ENCODE data around the gene MACROD2.

The MACROD2 gene

DNA sequence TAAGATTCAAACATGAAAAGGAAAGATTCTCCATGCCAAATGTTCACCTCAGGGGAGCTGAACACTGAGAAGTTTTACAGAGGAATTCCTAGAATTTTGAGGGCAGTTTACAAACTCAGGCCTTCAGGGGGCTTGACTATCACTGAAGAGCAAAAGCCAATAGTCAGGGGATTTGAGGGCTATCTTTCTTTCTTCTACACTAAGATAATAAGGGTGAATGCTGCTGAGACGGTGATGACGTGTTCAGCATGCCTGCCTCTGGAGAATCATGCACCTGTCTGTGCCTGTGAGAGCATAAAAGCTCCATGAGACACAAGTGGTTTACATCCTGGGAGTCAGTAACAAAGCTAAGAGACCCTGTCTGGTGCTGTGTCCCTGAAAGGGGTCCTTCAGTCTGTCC lies 1492.4 kb downstream of the MACROD2 start (continued):
- TF ChIP-seq, protein P1, sequence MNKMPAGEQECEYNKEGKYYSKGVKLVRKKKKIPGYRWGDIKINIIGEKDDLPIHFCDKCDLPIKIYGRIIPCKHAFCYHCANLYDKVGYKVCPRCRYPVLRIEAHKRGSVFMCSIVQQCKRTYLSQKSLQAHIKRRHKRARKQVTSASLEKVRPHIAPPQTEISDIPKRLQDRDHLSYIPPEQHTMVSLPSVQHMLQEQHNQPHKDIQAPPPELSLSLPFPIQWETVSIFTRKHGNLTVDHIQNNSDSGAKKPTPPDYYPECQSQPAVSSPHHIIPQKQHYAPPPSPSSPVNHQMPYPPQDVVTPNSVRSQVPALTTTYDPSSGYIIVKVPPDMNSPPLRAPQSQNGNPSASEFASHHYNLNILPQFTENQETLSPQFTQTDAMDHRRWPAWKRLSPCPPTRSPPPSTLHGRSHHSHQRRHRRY (tag by site-specific recombination; IDR thresholded peaks at IDR 0.05) = no peak
- TF ChIP-seq GLI2 (tag by site-specific recombination; IDR thresholded peaks at IDR 0.05; ENCODE audit: borderline replicate concordance, low read depth) (no peak), ZNF571 (tag by site-specific recombination; IDR thresholded peaks at IDR 0.05) (no peak)

DNA sequence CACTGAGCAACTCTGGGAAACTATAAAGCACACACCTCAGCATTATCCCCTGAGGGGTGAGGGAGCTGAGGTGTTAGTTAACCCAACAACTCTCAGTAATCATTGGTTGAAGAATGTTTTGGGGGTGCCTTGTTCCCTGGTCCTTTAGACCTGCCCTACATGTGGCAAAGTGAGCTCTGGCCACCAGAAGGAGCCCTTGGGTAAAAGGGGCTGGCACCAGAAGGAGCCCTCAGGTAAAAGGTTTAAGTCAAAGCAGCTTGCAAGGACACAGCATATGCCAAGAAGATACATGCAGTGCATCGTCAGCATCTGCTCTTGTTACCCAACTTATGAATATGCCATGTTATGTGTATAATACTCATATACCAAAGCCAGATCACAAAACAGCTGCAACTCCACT lies 1496.3 kb downstream of the MACROD2 start:
- ChIA-PET CTCF (interaction anchor here (0.6 to 1.2 kb wide), 3 partner anchors 18 to 425 kb away, joined by 3 read pairs; no protein-coding TSS in a partner anchor), POLR2A (no interaction called here)
- Histone ChIP-seq H3K4me3 (ENCODE audit: low read depth, low read length) (no peak overlapping the region), H3K9me3 (ENCODE audit: control insufficient read depth, insufficient read depth, low read depth, low read length) (no peaks in the 10 kb centered on the region), H3K36me3 (ENCODE audit: control insufficient read depth in 2 of 2, insufficient read depth in 1 of 2, low read length in 2 of 2) (no peaks in the 10 kb centered on the region), H3K4me1 (ENCODE audit: control insufficient read depth, insufficient read depth, low read length) (no peaks in the 10 kb centered on the region), H3K27ac (ENCODE audit: extremely low read depth, low read depth, low read length) (no peak overlapping the region)
- TF ChIP-seq ZNF596 (tag by site-specific recombination; IDR thresholded peaks at IDR 0.05) (no peak), ZNF140 (tag by site-specific recombination; IDR thresholded peaks at IDR 0.05) (no peak), FEZF1 (tag by site-specific recombination; IDR thresholded peaks at IDR 0.05) (no peak), ZSCAN30 (tag by site-specific recombination; IDR thresholded peaks at IDR 0.05) (no peak), BCL11B (tag by site-specific recombination; IDR thresholded peaks at IDR 0.05; ENCODE audit: low read depth) (no peak), ZNF777 (tag by site-specific recombination; IDR thresholded peaks at IDR 0.05; ENCODE audit: borderline replicate concordance) (no peak), ZNF24 (tag by site-specific recombination; IDR thresholded peaks at IDR 0.05) (no peak), ZBTB20 (tag by site-specific recombination; IDR thresholded peaks at IDR 0.05) (no peak), ZBTB21 (tag by site-specific recombination; IDR thresholded peaks at IDR 0.05) (no peak), ZNF791 (tag by site-specific recombination; IDR thresholded peaks at IDR 0.05) (no peak), ZNF600 (tag by site-specific recombination; IDR thresholded peaks at IDR 0.05) (no peak), ZNF214 (tag by site-specific recombination; IDR thresholded peaks at IDR 0.05; ENCODE audit: borderline replicate concordance) (no peak), ZNF776 (tag by site-specific recombination; IDR thresholded peaks at IDR 0.05; ENCODE audit: borderline replicate concordance) (no peak), ZNF624 (tag by site-specific recombination; IDR thresholded peaks at IDR 0.05) (no peak), ZNF184 (tag by site-specific recombination; IDR thresholded peaks at IDR 0.05) (no peak)
- TF ChIP-seq, protein P2, sequence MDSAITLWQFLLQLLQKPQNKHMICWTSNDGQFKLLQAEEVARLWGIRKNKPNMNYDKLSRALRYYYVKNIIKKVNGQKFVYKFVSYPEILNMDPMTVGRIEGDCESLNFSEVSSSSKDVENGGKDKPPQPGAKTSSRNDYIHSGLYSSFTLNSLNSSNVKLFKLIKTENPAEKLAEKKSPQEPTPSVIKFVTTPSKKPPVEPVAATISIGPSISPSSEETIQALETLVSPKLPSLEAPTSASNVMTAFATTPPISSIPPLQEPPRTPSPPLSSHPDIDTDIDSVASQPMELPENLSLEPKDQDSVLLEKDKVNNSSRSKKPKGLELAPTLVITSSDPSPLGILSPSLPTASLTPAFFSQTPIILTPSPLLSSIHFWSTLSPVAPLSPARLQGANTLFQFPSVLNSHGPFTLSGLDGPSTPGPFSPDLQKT (IDR thresholded peaks at IDR 0.05; ENCODE audit: borderline replicate concordance, low read depth, low read length) = no peak

DNA sequence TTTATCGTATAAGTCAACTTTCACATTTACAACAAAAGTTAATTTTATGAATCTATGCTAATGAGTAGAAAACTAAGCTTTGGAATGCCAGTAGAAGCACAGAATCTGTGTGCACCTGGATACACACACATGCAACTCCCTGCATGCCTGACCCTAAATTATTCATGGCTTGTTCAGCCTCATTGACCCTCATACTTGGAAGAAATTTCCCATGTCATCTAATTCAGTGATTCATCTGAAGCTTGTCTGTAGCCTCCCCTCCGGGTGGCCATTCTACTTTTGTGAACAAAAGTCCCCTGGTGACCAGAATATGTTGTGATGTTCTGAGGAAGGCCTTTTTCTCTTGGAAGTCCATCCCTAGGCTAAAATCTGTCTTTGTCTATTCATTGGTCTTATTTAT lies 1499.5 kb downstream of the MACROD2 start:
- Histone ChIP-seq H3K9me3 (ENCODE audit: control insufficient read depth, insufficient read depth, low read depth, low read length) (no peaks in the 10 kb centered on the region), H3K27ac (ENCODE audit: extremely low read depth, low read depth, low read length) (no peak overlapping the region), H3K4me1 (ENCODE audit: control insufficient read depth, insufficient read depth, low read length) (no peaks in the 10 kb centered on the region), H3K4me3 (ENCODE audit: low read depth, low read length) (no peak overlapping the region), H3K36me3 (ENCODE audit: control insufficient read depth in 2 of 2, insufficient read depth in 1 of 2, low read length in 2 of 2) (no peaks in the 10 kb centered on the region)
- POLR2A ChIA-PET = no interaction called here
- CTCF ChIA-PET = no interaction called here
- TF ChIP-seq ZNF169 (tag by site-specific recombination; IDR thresholded peaks at IDR 0.05) (no peak), ZEB2 (tag by site-specific recombination; IDR thresholded peaks at IDR 0.05) (no peak), KLF9 (tag by site-specific recombination; IDR thresholded peaks at IDR 0.05; ENCODE audit: low read depth) (no peak), ZNF776 (tag by site-specific recombination; IDR thresholded peaks at IDR 0.05; ENCODE audit: borderline replicate concordance) (no peak), ZNF48 (tag by site-specific recombination; IDR thresholded peaks at IDR 0.05) (no peak), ZNF394 (tag by site-specific recombination; IDR thresholded peaks at IDR 0.05; ENCODE audit: borderline replicate concordance) (no peak)
